ENCODE measurements around the gene ATP11A. TPM values are rescaled to one million over a fixed set of nuclear protein-coding genes. Genes with fewer than 3 reads are reported as not detected.

The ATP11A gene
- total and polyA plus RNA-seq, 8 donors: 9.3 to 51.0 (median 30.5) TPM

- intact Hi-C loops (cut with DNase I): no loop called here
- no peak overlapping the region for H3K27ac ChIP-seq
- H3K36me3 ChIP-seq: peaks cover 0 to 14% (median 4%) of the 10 kb centered on the region in 3 donors
- FAIRE-seq (no peak), ATAC-seq (no peak), DNase-seq (peak in 1 of 6 donors; percentile 30)
- H3K4me3 ChIP-seq: no peak overlapping the region
- H3K9me3 ChIP-seq: no peaks in the 10 kb centered on the region
- WGBS, 2 donors: 89 to 90% methylated on average over 28 of the region's 28 CpGs
- no peaks in the 10 kb centered on the region for H3K27me3 ChIP-seq
- no peaks in the 10 kb centered on the region for H3K4me1 ChIP-seq
- no peak for TF ChIP-seq CTCF (IDR thresholded peaks at IDR 0.05)
These were observed 153.7 kb downstream of the ATP11A start for GRCh38 chr13:112843392-112844111.

- peaks cover 0 to 6% (median 0%) of the 10 kb centered on the region in 3 donors for H3K36me3 ChIP-seq
- H3K4me1 ChIP-seq: no peaks in the 10 kb centered on the region
- WGBS, 2 donors: 96 to 97% methylated on average over 23 of the region's 23 CpGs
- intact Hi-C loops (cut with DNase I): no loop called here
- ATAC-seq (no peak), FAIRE-seq (no peak), DNase-seq (peak in 1 of 6 donors; percentile 43)
- TF ChIP-seq CTCF (IDR thresholded peaks at IDR 0.05): no peak
- H3K27me3 ChIP-seq: no peaks in the 10 kb centered on the region
- H3K4me3 ChIP-seq: no peak overlapping the region
- H3K27ac ChIP-seq: no peak overlapping the region
- H3K9me3 ChIP-seq: no peaks in the 10 kb centered on the region
These were observed 154.6 kb downstream of the ATP11A start for GRCh38 chr13:112844411-112844810.

DNA sequence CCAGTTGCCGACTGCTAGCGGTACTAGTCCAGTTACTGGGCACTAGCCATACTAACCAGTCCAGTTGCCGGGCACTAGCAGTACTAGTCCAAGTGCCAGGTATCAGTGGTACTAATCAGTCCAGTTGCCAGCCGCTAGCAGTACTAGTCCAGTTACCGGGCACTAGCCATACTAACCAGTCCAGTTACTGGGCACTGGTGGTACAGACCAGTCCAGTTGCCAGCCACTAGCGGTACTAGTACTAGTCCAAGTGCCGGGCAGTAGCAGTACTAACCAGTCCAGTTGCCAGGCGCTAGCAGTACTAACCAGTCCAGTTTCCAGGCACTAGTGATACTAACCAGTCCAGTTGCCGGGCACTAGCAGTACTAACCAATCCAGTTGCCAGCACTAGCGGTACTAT, 155.0 kb downstream of the ATP11A start:
- DNase-seq (no peak), ATAC-seq (no peak), FAIRE-seq (no peak)
- Histone ChIP-seq H3K9me3 (no peaks in the 10 kb centered on the region), H3K27ac (no peak overlapping the region), H3K4me1 (no peaks in the 10 kb centered on the region), H3K4me3 (no peak overlapping the region), H3K27me3 (no peaks in the 10 kb centered on the region), H3K36me3 (peaks cover 0 to 5% (median 0%) of the 10 kb centered on the region in 3 donors)
- TF ChIP-seq CTCF (IDR thresholded peaks at IDR 0.05): no peak
- intact Hi-C loops (cut with DNase I): no loop called here
- WGBS, 2 donors: 97 to 98% methylated on average over 10 of the region's 10 CpGs

DNA sequence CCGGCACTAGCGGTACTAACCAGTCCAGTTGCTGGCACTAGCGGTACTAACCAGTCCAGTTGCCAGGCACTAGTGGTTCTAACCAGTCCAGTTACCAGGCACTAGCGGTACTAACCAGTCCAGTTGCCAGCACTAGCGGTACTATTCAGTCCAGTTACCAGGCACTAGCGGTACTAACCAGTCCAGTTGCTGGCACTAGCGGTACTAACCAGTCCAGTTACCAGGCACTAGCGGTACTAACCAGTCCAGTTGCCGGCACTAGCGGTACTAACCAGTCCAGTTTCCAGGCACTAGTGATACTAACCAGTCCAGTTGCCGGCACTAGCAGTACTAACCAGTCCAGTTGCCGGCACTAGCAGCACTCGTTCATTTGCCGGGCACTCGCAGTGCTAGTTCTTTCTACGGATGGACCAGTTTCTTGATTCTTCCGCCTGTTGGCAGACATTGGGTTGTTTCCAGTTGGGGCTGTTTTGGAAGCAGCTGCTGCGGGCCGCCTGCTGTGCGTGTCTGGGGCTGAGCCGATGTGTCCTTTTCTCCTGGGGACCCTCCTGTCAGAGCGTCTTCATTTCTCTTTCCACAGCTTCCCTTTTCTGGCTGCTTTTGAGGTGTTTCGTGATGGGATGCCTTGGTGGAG, 155.8 kb downstream of the ATP11A start:
- no peak for TF ChIP-seq CTCF (IDR thresholded peaks at IDR 0.05)
- ATAC-seq (no peak), FAIRE-seq (no peak), DNase-seq (no peak)
- Histone ChIP-seq H3K9me3 (no peaks in the 10 kb centered on the region), H3K36me3 (peaks cover 0 to 6% (median 0%) of the 10 kb centered on the region in 3 donors), H3K27me3 (no peaks in the 10 kb centered on the region), H3K27ac (no peak overlapping the region), H3K4me3 (no peak overlapping the region), H3K4me1 (no peaks in the 10 kb centered on the region)
- WGBS, 2 donors: 94 to 97% methylated on average over 23 of the region's 23 CpGs
- intact Hi-C loops (cut with DNase I): no loop called here

All from pancreas (tissue), 10 donors.